GM12865 (cell line): ENCODE data around the gene CCNL2.

ENCODE experiments used
- DNase-seq: peaks from one replicate; pipeline ENCODE4 v3.0.0; 2010; ENCODE audit warnings: low read depth
- H3K4me3 ChIP-seq: 2 replicates; pipeline ENCODE4 v1.5.1; 2011; ENCODE audit warnings: mild to moderate bottlenecking, low read depth, low read length, control low read depth
- CTCF ChIP-seq: IDR thresholded peaks from 2 replicates; pipeline ENCODE4 v1.5.1; 2011; ENCODE audit warnings: low read length, control low read depth, low read depth, inconsistent platforms; ENCODE audit not compliant: insufficient read depth; ENCODE audit errors: missing control alignments

Gene CCNL2

GRCh38 chr1:1426496-1427105, 27.5 kb upstream of the CCNL2 start:
- no peak for TF ChIP-seq CTCF
- no peak for DNase-seq

GRCh38 chr1:1425753-1426495, 26.8 kb upstream of the CCNL2 start:
- DNase-seq, result no peak
- H3K4me3 ChIP-seq, result no peak overlapping the region
- TF ChIP-seq CTCF, result no peak

More at GRCh38 chr1:1426496-1427105, 27.5 kb upstream of the CCNL2 start:
- H3K4me3 ChIP-seq, result no peak overlapping the region

GRCh38 chr1:1425426-1425752, 26.3 kb upstream of the CCNL2 start:
- no peak for DNase-seq
- no peak for TF ChIP-seq CTCF
- H3K4me3 ChIP-seq, result no peak overlapping the region

GRCh38 chr1:1424707-1425106, 25.6 kb upstream of the CCNL2 start:
- no peak for TF ChIP-seq CTCF
- H3K4me3 ChIP-seq, result no peak overlapping the region
- DNase-seq, result no peak

GRCh38 chr1:1423245-1423597, 24.1 kb upstream of the CCNL2 start:
- no peak overlapping the region for H3K4me3 ChIP-seq
- no peak for TF ChIP-seq CTCF
- DNase-seq, result no peak

GRCh38 chr1:1422465-1423244, 23.5 kb upstream of the CCNL2 start:
- no peak overlapping the region for H3K4me3 ChIP-seq
- DNase-seq, result no peak
- TF ChIP-seq CTCF, result no peak
